ENCODE measurements around the gene HPX.

DNA sequence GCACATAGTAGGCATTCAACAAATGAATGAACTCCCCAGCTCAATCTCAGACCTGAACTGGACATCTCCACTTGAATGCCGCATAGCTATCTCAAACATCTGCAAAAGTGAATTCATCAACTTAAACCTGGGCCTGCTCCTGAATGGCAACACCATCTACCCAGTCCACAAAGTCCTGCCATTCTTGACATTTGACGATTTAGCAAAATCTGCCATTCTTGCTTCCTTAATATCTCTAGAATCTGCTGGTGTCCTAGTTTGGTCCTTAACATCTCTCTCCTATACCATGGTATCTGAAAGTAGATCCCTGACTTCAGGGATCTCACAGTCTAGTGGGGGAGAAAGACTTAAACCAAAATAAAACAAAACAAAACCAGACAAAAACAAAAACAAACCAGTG is 12.4 kb upstream of the HPX start:
- TF ChIP-seq, protein P1, sequence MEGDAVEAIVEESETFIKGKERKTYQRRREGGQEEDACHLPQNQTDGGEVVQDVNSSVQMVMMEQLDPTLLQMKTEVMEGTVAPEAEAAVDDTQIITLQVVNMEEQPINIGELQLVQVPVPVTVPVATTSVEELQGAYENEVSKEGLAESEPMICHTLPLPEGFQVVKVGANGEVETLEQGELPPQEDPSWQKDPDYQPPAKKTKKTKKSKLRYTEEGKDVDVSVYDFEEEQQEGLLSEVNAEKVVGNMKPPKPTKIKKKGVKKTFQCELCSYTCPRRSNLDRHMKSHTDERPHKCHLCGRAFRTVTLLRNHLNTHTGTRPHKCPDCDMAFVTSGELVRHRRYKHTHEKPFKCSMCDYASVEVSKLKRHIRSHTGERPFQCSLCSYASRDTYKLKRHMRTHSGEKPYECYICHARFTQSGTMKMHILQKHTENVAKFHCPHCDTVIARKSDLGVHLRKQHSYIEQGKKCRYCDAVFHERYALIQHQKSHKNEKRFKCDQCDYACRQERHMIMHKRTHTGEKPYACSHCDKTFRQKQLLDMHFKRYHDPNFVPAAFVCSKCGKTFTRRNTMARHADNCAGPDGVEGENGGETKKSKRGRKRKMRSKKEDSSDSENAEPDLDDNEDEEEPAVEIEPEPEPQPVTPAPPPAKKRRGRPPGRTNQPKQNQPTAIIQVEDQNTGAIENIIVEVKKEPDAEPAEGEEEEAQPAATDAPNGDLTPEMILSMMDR (IDR thresholded peaks at IDR 0.05), result no peak
- no peak for TF ChIP-seq POLR2A (IDR thresholded peaks at IDR 0.05)
